Activated CD8-positive, alpha-beta memory T cell treated with anti-CD3 and anti-CD28 coated beads for 36 hours (primary cell): Measurements from ENCODE around the gene IRGQ. TPM values are rescaled to one million over a fixed set of nuclear protein-coding genes. Genes with fewer than 3 reads are reported as not detected.
"Not testable (repeated sequence)": the region's sequence is repeated elsewhere in the genome, so short reads cannot be mapped to it uniquely, and the experiment has no call there.

ENCODE experiments used
- CTCF ChIA-PET: fragments of 350-600 bp; sonication (Branson Sonifier 250); formaldehyde crosslinking; loops from one replicate; lab custom pipeline; 2021; ENCODE audit warnings: antibody characterized with exemption; lab: Charles Lee
- POLR2A ChIA-PET: fragments of 350-600 bp; sonication (Branson Sonifier 250); formaldehyde crosslinking; loops from one replicate; lab custom pipeline; 2021; ENCODE audit warnings: antibody characterized with exemption; lab: Charles Lee
- total RNA-seq, 2 experiments: library from RNA; stranded (reverse); gene quantifications; one replicate each; pipeline ENCODE4 v1.2.3, GENCODE V29; 2021

The IRGQ gene
- total RNA-seq, 2 experiments from 2014 or later: 27.7 to 28.1 TPM

GRCh38 chr19:43589277-43589676 lies 6.7 kb downstream of the IRGQ start:
- ChIA-PET POLR2A (interaction anchor here (0.6 kb wide), 1 partner anchor 59 kb away, joined by 3 read pairs; no protein-coding TSS in a partner anchor), CTCF (interaction anchor here (0.7 to 1.4 kb wide), 2 partner anchors 10 to 14 kb away, joined by 3 to 4 read pairs; partner anchors contain the start of gene XRCC1)

- POLR2A ChIA-PET: interaction anchor here (0.6 kb wide), 1 partner anchor 111 kb away, joined by 3 read pairs; no protein-coding TSS in a partner anchor
- CTCF ChIA-PET: not testable (repeated sequence)
Observed at GRCh38 chr19:43587029-43587428, 8.9 kb downstream of the IRGQ start.

DNA sequence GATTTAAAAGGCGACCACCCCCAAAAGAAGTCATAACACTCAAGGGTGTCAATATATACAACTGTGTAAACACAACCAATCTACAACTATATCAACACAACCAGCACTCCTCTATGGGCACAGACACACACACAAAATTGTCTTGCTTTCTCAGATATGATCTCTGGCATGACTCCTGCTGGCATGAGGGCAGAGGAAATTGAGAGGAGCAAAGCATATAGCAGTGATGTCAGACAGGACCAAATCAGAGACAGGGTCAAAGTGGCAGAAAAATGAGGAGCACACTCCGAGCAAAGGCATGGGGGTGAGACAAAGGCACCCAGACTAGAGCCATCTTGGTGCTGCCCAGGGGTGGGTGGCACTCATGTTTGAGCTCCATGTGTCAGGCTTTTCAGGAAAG lies 9.6 kb downstream of the IRGQ start:
- ChIA-PET POLR2A (no interaction called here), CTCF (no interaction called here)

GRCh38 chr19:43584484-43584883 lies 11.4 kb downstream of the IRGQ start:
- POLR2A ChIA-PET: interaction anchor here (0.6 kb wide), 1 partner anchor 140 kb away, joined by 5 read pairs; no protein-coding TSS in a partner anchor
- CTCF ChIA-PET: interaction anchor here (0.6 to 3.9 kb wide), 3 partner anchors 11 to 56 kb away, joined by 3 to 22 read pairs (median 4); partner anchors contain the start of genes IRGQ and ZNF576

GRCh38 chr19:43582495-43582894 lies 13.4 kb downstream of the IRGQ start:
- ChIA-PET CTCF (interaction anchor here (3.9 kb wide), 1 partner anchor 13 kb away, joined by 22 read pairs; the partner anchor contains the start of genes IRGQ and ZNF576), POLR2A (interaction anchor here (3.9 kb wide), 1 partner anchor 12 kb away, joined by 18 read pairs; the partner anchor contains the start of genes IRGQ and ZNF576)

DNA sequence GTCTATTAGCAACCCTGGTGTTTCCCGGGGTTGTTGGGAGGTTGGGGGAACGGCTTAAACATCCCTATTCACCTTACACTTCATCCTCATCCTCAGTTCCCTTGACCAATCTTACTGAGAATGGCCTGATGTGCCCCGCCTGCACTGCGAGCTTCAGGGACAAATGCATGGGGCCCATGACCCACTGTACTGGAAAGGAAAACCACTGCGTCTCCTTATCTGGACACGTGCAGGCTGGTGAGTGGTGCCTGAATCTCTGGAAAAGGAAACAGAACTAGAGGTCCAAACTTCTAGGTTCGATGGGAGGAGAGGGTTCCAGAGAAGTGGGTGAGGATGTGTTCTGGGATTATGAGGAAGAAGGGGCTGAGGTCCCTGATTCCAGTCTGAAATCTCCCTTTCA lies 14.5 kb downstream of the IRGQ start:
- ChIA-PET POLR2A (interaction anchor here (3.9 kb wide), 1 partner anchor 13 kb away, joined by 18 read pairs; the partner anchor contains the start of genes IRGQ and ZNF576), CTCF (interaction anchor here (1.7 to 3.9 kb wide), 2 partner anchors 14 to 25 kb away, joined by 4 to 22 read pairs; partner anchors contain the start of genes IRGQ and ZNF576)

GRCh38 chr19:43578787-43579186 lies 17.1 kb downstream of the IRGQ start:
- POLR2A ChIA-PET: interaction anchor here (0.6 kb wide), 1 partner anchor 26 kb away, joined by 4 read pairs; no protein-coding TSS in a partner anchor
- CTCF ChIA-PET: interaction anchor here (1.2 to 4.2 kb wide), 3 partner anchors 10 to 50 kb away, joined by 3 to 18 read pairs (median 4); partner anchors contain the start of genes IRGQ and ZNF576

DNA sequence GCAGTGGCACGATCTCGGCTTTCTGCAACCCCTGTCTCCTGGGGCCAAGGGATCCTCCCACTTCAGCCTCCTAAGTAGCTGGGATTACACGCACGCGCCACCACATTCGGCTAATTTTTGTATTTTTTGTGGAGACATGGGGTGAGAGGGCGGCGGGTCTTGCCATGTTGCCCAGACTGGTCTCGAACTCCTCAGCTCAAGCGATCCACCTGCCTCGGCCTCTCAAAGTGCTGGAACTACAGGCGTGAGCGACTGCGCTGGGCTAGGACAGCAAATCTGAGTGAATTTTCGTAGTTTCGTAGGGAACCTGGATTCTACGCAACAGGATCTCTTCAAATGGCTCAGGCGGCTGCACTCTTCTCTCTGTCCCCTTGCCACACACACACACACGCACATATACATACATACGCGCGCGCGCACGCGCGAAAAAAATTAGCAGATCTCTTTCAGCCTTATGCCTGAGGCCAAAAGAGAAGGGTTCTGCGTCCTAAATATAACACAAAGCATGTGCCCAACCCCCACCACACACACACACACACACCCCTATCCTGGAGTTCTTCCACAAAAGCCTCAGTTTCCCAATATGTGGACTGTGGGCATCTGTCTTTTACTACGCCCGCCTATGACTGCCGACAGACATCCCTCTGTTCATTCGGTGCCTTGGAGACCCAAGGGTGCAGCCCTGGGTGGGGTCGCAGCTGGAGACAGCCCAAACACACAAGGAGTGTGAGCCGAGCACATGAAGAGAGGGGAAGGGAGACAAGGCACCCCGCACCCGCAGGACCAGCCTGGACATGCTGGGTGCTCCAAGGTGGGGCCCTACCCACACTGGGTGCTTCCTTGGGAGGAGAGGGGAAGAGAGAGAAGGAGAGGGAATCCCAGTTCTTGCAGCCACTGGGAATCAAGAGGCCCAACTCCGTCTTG lies 19.7 kb downstream of the IRGQ start:
- POLR2A ChIA-PET: no interaction called here

DNA sequence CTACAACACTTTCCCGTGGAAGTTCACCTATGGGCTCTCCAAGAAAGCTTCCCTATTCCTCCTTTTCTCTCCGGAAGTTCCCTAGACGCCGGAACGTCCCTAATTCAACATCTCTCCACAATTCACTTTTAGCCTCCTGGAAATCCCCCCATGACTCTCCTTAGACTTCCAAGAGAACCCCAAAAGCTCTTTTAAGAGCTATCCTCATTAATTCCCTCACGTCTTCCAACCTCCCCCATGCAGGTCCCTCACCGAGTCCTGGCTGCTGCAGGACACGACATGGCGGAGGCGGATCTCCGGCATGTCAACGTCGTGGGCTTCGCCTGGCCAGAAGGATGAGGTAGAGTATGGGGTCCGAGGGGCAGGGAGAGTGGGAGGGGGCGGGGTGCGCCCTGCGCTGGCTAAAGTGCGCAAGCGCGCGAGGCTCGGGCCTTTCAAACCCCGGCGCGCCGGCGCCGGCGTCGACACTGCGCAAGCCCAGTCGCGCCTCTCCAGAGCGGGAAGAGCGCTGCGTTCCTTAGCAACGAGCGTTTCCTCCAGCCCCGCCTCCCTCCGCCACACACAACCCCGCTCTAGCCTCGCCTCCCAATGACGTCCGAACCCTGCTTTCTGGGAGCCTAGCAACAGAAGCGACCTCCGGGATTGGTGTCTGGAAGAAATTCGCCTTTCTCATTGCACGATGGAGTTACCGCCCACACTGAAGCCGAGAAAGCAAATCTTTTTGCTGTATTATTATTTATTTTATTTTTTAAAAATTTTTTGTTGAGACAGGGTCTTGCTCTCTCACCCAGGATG lies 20.6 kb downstream of the IRGQ start, which contains the start of the genes PINLYP and XRCC1:
TSS of gene PINLYP (plus strand) at position 646 of the 795 bp plus-strand sequence. CDS start 1,391 bp downstream, outside the sequence.
TSS of gene XRCC1 (minus strand) at position 372 of the 795 bp plus-strand sequence. CDS start at position 303, 69 bp downstream.
- POLR2A ChIA-PET: interaction anchor here (1.0 to 1.1 kb wide), 3 partner anchors 12 to 22 kb away, joined by 3 to 5 read pairs (median 3); partner anchors contain the start of gene IRGQ

More for the DNA sequence above, 19.7 kb downstream of the IRGQ start:
- CTCF ChIA-PET: interaction anchor here (4.2 kb wide), 1 partner anchor 19 kb away, joined by 18 read pairs; the partner anchor contains the start of genes IRGQ and ZNF576

DNA sequence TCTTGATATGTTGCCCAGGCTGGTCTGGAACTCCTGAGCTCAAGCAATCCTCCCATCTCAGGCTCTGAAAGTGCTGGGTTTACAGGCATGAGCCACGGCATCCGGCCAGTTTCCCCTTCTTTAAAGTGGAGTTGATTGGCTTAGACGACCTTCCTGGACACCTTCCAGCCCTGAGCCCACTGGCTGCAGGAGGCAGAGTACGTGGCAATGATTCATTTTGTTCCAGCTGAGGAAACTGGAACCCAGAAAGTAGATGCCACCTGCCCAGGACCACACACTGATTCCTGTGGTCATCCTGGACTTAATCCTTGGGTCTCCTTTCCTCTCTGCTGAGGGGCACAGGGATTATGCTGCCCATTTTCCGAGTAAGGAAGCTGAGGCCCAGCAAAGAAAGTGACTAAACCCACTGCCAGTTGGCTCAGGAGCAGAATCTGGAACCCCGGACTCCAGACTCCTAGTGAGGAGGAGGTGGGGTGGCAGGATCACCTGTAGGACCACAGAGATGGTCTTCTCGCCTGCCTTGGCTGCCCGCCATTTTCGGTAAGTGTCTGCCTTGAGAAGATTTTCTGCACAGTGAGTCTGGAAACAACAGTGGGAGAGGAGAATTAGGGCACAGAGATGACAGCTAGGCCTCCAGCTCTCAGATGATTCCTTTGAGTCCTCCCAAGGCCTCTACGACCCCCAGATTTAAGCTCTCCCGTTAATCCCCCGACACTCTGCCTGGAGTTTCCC lies 21.3 kb downstream of the IRGQ start:
- POLR2A ChIA-PET: interaction anchor here (0.9 to 1.1 kb wide), 4 partner anchors 11 to 23 kb away, joined by 3 to 5 read pairs (median 3); partner anchors contain the start of gene IRGQ

More for the DNA sequence above, 20.6 kb downstream of the IRGQ start, which contains the start of the genes PINLYP and XRCC1:
- CTCF ChIA-PET: interaction anchor here (0.9 to 2.3 kb wide), 2 partner anchors 14 to 19 kb away, joined by 3 to 12 read pairs; no protein-coding TSS in a partner anchor

GRCh38 chr19:43572171-43572588 lies 23.8 kb downstream of the IRGQ start:
- CTCF ChIA-PET: interaction anchor here (1.6 kb wide), 1 partner anchor 125 kb away, joined by 4 read pairs; no protein-coding TSS in a partner anchor
- POLR2A ChIA-PET: no interaction called here

More for the DNA sequence above, 21.3 kb downstream of the IRGQ start:
- CTCF ChIA-PET: interaction anchor here (0.6 to 2.3 kb wide), 3 partner anchors 14 to 47 kb away, joined by 3 to 12 read pairs (median 3); no protein-coding TSS in a partner anchor

DNA sequence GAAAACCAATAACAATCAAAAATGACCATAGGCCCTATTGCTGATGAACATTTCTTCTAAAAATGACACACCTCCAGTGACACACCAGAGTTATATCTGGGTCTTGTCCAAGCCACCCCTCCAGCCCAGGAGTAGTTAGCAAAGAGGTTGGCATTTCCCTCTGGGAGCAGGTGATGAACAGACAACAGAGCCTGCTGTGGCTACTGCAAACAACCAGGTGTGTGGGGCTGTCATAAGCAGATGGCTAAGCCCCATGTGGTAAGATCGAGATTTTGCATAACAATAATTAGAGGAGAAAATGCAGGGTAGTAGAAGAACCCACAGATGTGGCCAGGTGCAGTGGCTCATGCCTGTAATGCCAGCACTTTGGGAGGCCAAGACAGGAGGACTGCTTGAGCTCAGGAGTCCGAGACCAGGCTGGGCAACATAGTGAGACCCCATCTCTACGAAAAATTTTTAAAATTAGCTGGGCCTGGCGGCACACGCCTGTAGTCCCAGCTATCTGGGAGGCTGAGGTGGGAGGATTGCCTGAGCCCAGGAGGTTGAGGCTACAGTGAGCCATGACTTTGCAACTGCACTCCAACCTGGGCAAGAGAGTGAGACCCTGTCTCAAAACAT lies 25.7 kb downstream of the IRGQ start:
- ChIA-PET POLR2A (interaction anchor here (0.6 kb wide), 1 partner anchor 42 kb away, joined by 3 read pairs; no protein-coding TSS in a partner anchor), CTCF (interaction anchor here (0.8 to 1.5 kb wide), 3 partner anchors 15 to 24 kb away, joined by 3 to 5 read pairs (median 3); no protein-coding TSS in a partner anchor)

GRCh38 chr19:43569657-43570056 lies 26.3 kb downstream of the IRGQ start:
- ChIA-PET POLR2A (no interaction called here), CTCF (interaction anchor here (1.1 to 1.3 kb wide), 2 partner anchors 14 to 25 kb away, joined by 3 read pairs; no protein-coding TSS in a partner anchor)

GRCh38 chr19:43564800-43565199 lies 31.1 kb downstream of the IRGQ start:
- POLR2A ChIA-PET: no interaction called here
- CTCF ChIA-PET: interaction anchor here (0.6 to 2.7 kb wide), 2 partner anchors 9 to 44 kb away, joined by 3 to 10 read pairs; no protein-coding TSS in a partner anchor

GRCh38 chr19:43563816-43564457 lies 32.0 kb downstream of the IRGQ start:
- ChIA-PET POLR2A (interaction anchor here (0.8 kb wide), 1 partner anchor 11 kb away, joined by 3 read pairs; the partner anchor contains the start of genes PINLYP and XRCC1), CTCF (interaction anchor here (0.9 to 2.7 kb wide), 2 partner anchors 8 to 31 kb away, joined by 3 to 10 read pairs; no protein-coding TSS in a partner anchor)
